ENCODE measurements around the gene ATP5MG. TPM values are rescaled to one million over a fixed set of nuclear protein-coding genes. Genes with fewer than 3 reads are reported as not detected.

Gene ATP5MG
- total RNA-seq, 2 experiments from 2014 or later = 222 to 294 TPM

- H3K4me3 ChIP-seq (ENCODE audit: low read depth, low read length, poor library complexity, severe bottlenecking) = no peak overlapping the region
- H3K36me3 ChIP-seq (ENCODE audit: insufficient read depth, low read length) = peaks cover 99% of the 10 kb centered on the region
- no peaks in the 10 kb centered on the region for H3K79me2 ChIP-seq (ENCODE audit: insufficient read depth, low read depth, low read length)
- TF ChIP-seq, protein P1, sequence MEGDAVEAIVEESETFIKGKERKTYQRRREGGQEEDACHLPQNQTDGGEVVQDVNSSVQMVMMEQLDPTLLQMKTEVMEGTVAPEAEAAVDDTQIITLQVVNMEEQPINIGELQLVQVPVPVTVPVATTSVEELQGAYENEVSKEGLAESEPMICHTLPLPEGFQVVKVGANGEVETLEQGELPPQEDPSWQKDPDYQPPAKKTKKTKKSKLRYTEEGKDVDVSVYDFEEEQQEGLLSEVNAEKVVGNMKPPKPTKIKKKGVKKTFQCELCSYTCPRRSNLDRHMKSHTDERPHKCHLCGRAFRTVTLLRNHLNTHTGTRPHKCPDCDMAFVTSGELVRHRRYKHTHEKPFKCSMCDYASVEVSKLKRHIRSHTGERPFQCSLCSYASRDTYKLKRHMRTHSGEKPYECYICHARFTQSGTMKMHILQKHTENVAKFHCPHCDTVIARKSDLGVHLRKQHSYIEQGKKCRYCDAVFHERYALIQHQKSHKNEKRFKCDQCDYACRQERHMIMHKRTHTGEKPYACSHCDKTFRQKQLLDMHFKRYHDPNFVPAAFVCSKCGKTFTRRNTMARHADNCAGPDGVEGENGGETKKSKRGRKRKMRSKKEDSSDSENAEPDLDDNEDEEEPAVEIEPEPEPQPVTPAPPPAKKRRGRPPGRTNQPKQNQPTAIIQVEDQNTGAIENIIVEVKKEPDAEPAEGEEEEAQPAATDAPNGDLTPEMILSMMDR (conservative IDR thresholded peaks at IDR 0.05; ENCODE audit: low read length) = no peak
- no peak for TF ChIP-seq EZH2phosphoT487 (IDR thresholded peaks at IDR 0.05; ENCODE audit: borderline replicate concordance, low read depth, low read length)
- H2AFZ ChIP-seq (ENCODE audit: low read length) = no peak overlapping the region
- H3K27ac ChIP-seq (ENCODE audit: low read depth, low read length, poor library complexity, severe bottlenecking) = no peak overlapping the region
- ChIA-PET CTCF (ENCODE audit: unreplicated experiment) (no interaction called here), POLR2A (no interaction called here)
- intact Hi-C loops (cut with micrococcal nuclease; ENCODE audit: unreplicated experiment) = no loop called here
- no peaks in the 10 kb centered on the region for H3K4me1 ChIP-seq (ENCODE audit: insufficient read depth, low read length, poor library complexity, severe bottlenecking)
- H3K4me2 ChIP-seq (ENCODE audit: low read length) = no peak overlapping the region
- no peaks in the 10 kb centered on the region for H3K9me2 ChIP-seq (ENCODE audit: insufficient read depth, low read length)
- no TSS peak for BruUV-seq (replicated peaks)
- no peak for DNase-seq (ENCODE audit: low spot score)
- H3K9me3 ChIP-seq (ENCODE audit: low read length) = no peaks in the 10 kb centered on the region
- no peaks in the 10 kb centered on the region for H4K20me1 ChIP-seq (ENCODE audit: insufficient read depth, low read length)
Measured at GRCh38 chr11:118370774-118371173, 30.6 kb upstream of the ATP5MG start.

GRCh38 chr11:118373263-118373662, 28.1 kb upstream of the ATP5MG start:
- Histone ChIP-seq H4K20me1 (ENCODE audit: insufficient read depth, low read length) (no peaks in the 10 kb centered on the region), H2AFZ (ENCODE audit: low read length) (no peak overlapping the region), H3K4me3 (ENCODE audit: low read depth, low read length, poor library complexity, severe bottlenecking) (no peak overlapping the region), H3K9me2 (ENCODE audit: insufficient read depth, low read length) (no peaks in the 10 kb centered on the region), H3K36me3 (ENCODE audit: insufficient read depth, low read length) (peaks cover 92% of the 10 kb centered on the region), H3K79me2 (ENCODE audit: insufficient read depth, low read depth, low read length) (no peaks in the 10 kb centered on the region), H3K27ac (ENCODE audit: low read depth, low read length, poor library complexity, severe bottlenecking) (no peak overlapping the region), H3K4me1 (ENCODE audit: insufficient read depth, low read length, poor library complexity, severe bottlenecking) (no peaks in the 10 kb centered on the region), H3K4me2 (ENCODE audit: low read length) (no peak overlapping the region), H3K9me3 (ENCODE audit: low read length) (no peaks in the 10 kb centered on the region)
- intact Hi-C loops (cut with micrococcal nuclease; ENCODE audit: unreplicated experiment) = no loop called here
- BruUV-seq (replicated peaks) = TSS peak; percentile 36
- no peak for DNase-seq (ENCODE audit: low spot score)
- ChIA-PET CTCF (ENCODE audit: unreplicated experiment) (no interaction called here), POLR2A (interaction anchor here (0.7 to 1.2 kb wide), 5 partner anchors 10 to 386 kb away, joined by 3 to 4 read pairs (median 3); no protein-coding TSS in a partner anchor)
- TF ChIP-seq, protein P1 (conservative IDR thresholded peaks at IDR 0.05; ENCODE audit: low read length) = no peak
- TF ChIP-seq EZH2phosphoT487 (IDR thresholded peaks at IDR 0.05; ENCODE audit: borderline replicate concordance, low read depth, low read length) = no peak

GRCh38 chr11:118373871-118374270, 27.5 kb upstream of the ATP5MG start:
- Histone ChIP-seq H3K36me3 (ENCODE audit: insufficient read depth, low read length) (peaks cover 92% of the 10 kb centered on the region), H3K9me2 (ENCODE audit: insufficient read depth, low read length) (no peaks in the 10 kb centered on the region), H2AFZ (ENCODE audit: low read length) (no peak overlapping the region), H4K20me1 (ENCODE audit: insufficient read depth, low read length) (no peaks in the 10 kb centered on the region), H3K27ac (ENCODE audit: low read depth, low read length, poor library complexity, severe bottlenecking) (no peak overlapping the region), H3K79me2 (ENCODE audit: insufficient read depth, low read depth, low read length) (no peaks in the 10 kb centered on the region), H3K9me3 (ENCODE audit: low read length) (no peaks in the 10 kb centered on the region), H3K4me2 (ENCODE audit: low read length) (no peak overlapping the region), H3K4me3 (ENCODE audit: low read depth, low read length, poor library complexity, severe bottlenecking) (no peak overlapping the region), H3K4me1 (ENCODE audit: insufficient read depth, low read length, poor library complexity, severe bottlenecking) (no peaks in the 10 kb centered on the region)
- ChIA-PET POLR2A (interaction anchor here (0.5 to 2.4 kb wide), 5 partner anchors 8 to 770 kb away, joined by 3 to 8 read pairs (median 3); no protein-coding TSS in a partner anchor), CTCF (ENCODE audit: unreplicated experiment) (no interaction called here)
- intact Hi-C loops (cut with micrococcal nuclease; ENCODE audit: unreplicated experiment) = no loop called here
- TF ChIP-seq, protein P1 (conservative IDR thresholded peaks at IDR 0.05; ENCODE audit: low read length) = no peak
- no peak for TF ChIP-seq EZH2phosphoT487 (IDR thresholded peaks at IDR 0.05; ENCODE audit: borderline replicate concordance, low read depth, low read length)
- no TSS peak for BruUV-seq (replicated peaks)
- no peak for DNase-seq (ENCODE audit: low spot score)

Data from OCI-LY7 (cell line).